ENCODE data around the gene NUP62CL.

Gene NUP62CL

GRCh38 chrX:107117993-107118321, 88.3 kb downstream of the NUP62CL start:
- no peak for DNase-seq (ENCODE audit: low read depth)
- no peak for TF ChIP-seq CTCF (IDR thresholded peaks at IDR 0.05; ENCODE audit: low read length, missing control alignments)

GRCh38 chrX:107107459-107107858, 98.8 kb downstream of the NUP62CL start:
- TF ChIP-seq CTCF (IDR thresholded peaks at IDR 0.05; ENCODE audit: low read length, missing control alignments) = no peak
- no peak for DNase-seq (ENCODE audit: low read depth)

More at GRCh38 chrX:107117993-107118321, 88.3 kb downstream of the NUP62CL start:
- H3K4me3 ChIP-seq (replicated peaks; ENCODE audit: low read depth, low read length) = peak overlapping the region; percentile 73

GRCh38 chrX:107102980-107103379, 103.3 kb downstream of the NUP62CL start:
- no peak for TF ChIP-seq CTCF (IDR thresholded peaks at IDR 0.05; ENCODE audit: low read length, missing control alignments)
- H3K4me3 ChIP-seq (replicated peaks; ENCODE audit: low read depth, low read length) = no peak overlapping the region
- peak; percentile 21 for DNase-seq (ENCODE audit: low read depth)

More at GRCh38 chrX:107107459-107107858, 98.8 kb downstream of the NUP62CL start:
- H3K4me3 ChIP-seq (replicated peaks; ENCODE audit: low read depth, low read length) = no peak overlapping the region

GRCh38 chrX:107076158-107076557, 130.1 kb downstream of the NUP62CL start:
- no peak for DNase-seq (ENCODE audit: low read depth)
- H3K4me3 ChIP-seq (replicated peaks; ENCODE audit: low read depth, low read length) = no peak overlapping the region
- no peak for TF ChIP-seq CTCF (IDR thresholded peaks at IDR 0.05; ENCODE audit: low read length, missing control alignments)
